CD4-positive, CD25-positive, alpha-beta regulatory T cell (primary cell): ENCODE data around the gene SEMA6B. TPM values are rescaled to one million over a fixed set of nuclear protein-coding genes. Genes with fewer than 3 reads are reported as not detected.

Source experiments
- ATAC-seq, 2 donors: fragments of 150-1000 bp; cut with Tn5 transposase; one replicate each; pipeline ENCODE4 v1.10.0; 2021; ENCODE audit warnings: low read depth in 2 of 2, moderate number of reproducible peaks in 2 of 2, moderate library complexity in 1 of 2
- DNase-seq, 3 donors: peaks; one replicate each; pipeline versions ENCODE4 v3.0.0 to v3.0.0-alpha.2; 2012 to 2022; ENCODE audit warnings: mixed read lengths in 1 of 3
- H3K27ac ChIP-seq: one replicate; pipeline ENCODE4 v1.7.0; 2013; ENCODE audit warnings: mild to moderate bottlenecking, low read length; ENCODE audit not compliant: insufficient read depth, poor library complexity, severe bottlenecking
- H3K27me3 ChIP-seq: one replicate; pipeline ENCODE4 v1.7.0; 2013; ENCODE audit warnings: low read length; ENCODE audit not compliant: control insufficient read depth, insufficient read depth
- H3K36me3 ChIP-seq: one replicate; pipeline ENCODE4 v1.7.0; 2013; ENCODE audit warnings: mild to moderate bottlenecking, low read length, moderate library complexity; ENCODE audit not compliant: control insufficient read depth, insufficient read depth
- H3K4me1 ChIP-seq: 2 replicates; pipeline ENCODE4 v1.7.0; 2013; ENCODE audit warnings: mild to moderate bottlenecking, low read length; ENCODE audit not compliant: insufficient read depth, control insufficient read depth, poor library complexity, severe bottlenecking
- H3K4me3 ChIP-seq: one replicate; pipeline ENCODE4 v1.7.0; 2013; ENCODE audit warnings: low read depth, mild to moderate bottlenecking, low read length, moderate library complexity
- H3K9me3 ChIP-seq, 2 experiments: 1 replicate in 1 of 2; 2 replicates in 1 of 2; pipeline ENCODE4 v1.7.0; 2013; ENCODE audit warnings: low read length in 2 of 2, mild to moderate bottlenecking in 1 of 2, moderate library complexity in 1 of 2; ENCODE audit not compliant: control insufficient read depth in 2 of 2
- H3K27ac Mint-ChIP-seq, 3 donors: one replicate each; pipeline ENCODE4 v1.8.0; 2020 to 2022; ENCODE audit warnings: mild to moderate bottlenecking in 3 of 3, mixed read lengths in 3 of 3, moderate library complexity in 2 of 3
- H3K27me3 Mint-ChIP-seq: one replicate; pipeline ENCODE4 v1.8.0; 2022; ENCODE audit warnings: mild to moderate bottlenecking, mixed read lengths
- H3K36me3 Mint-ChIP-seq: one replicate; pipeline ENCODE4 v1.8.0; 2020; ENCODE audit warnings: mixed read lengths
- H3K4me1 Mint-ChIP-seq, 4 donors: one replicate each; pipeline ENCODE4 v1.8.0; 2020 to 2022; ENCODE audit warnings: mixed read lengths in 4 of 4, mild to moderate bottlenecking in 1 of 4
- H3K4me3 Mint-ChIP-seq, 4 donors: one replicate each; pipeline ENCODE4 v1.8.0; 2020 to 2022; ENCODE audit warnings: mild to moderate bottlenecking in 4 of 4, mixed read lengths in 4 of 4, moderate library complexity in 3 of 4
- H3K9me3 Mint-ChIP-seq, 7 donors: one replicate each; pipeline ENCODE4 v1.8.0; 2020 to 2022; ENCODE audit warnings: mixed read lengths in 7 of 7, mild to moderate bottlenecking in 3 of 7, moderate library complexity in 2 of 7
- polyA plus RNA-seq, 4 donors: library from polyadenylated mRNA; unstranded; fragments of 300-500 nt; fragmentation: Illumina TruSeq; gene quantifications; one replicate each; pipeline ENCODE4 v1.2.3, GENCODE V29; 2021
- total RNA-seq: library from RNA; stranded (reverse); gene quantifications from one replicate; pipeline ENCODE4 v1.2.3, GENCODE V29; 2022

Gene SEMA6B
- total and polyA plus RNA-seq, 5 donors from 2014 or later = not detected

GRCh38 chr19:4504891-4505569, 54.5 kb downstream of the SEMA6B start:
- no peaks in the 10 kb centered on the region for H3K27me3 Mint-ChIP-seq
- Histone ChIP-seq H3K27ac (no peak overlapping the region), H3K4me3 (no peak overlapping the region), H3K36me3 (peaks cover 5% of the 10 kb centered on the region), H3K9me3 (no peaks in the 10 kb centered on the region), H3K4me1 (no peaks in the 10 kb centered on the region), H3K27me3 (no peaks in the 10 kb centered on the region)
- no peaks in the 10 kb centered on the region for H3K4me1 Mint-ChIP-seq
- peaks cover 12% of the 10 kb centered on the region for H3K36me3 Mint-ChIP-seq
- H3K4me3 Mint-ChIP-seq = no peak overlapping the region
- no peak overlapping the region for H3K27ac Mint-ChIP-seq
- H3K9me3 Mint-ChIP-seq = peaks cover 0 to 2% (median 0%) of the 10 kb centered on the region in 7 donors
- ATAC-seq = no peak
- no peak for DNase-seq

- ATAC-seq (no peak), DNase-seq (no peak)
- Histone ChIP-seq H3K36me3 (peaks cover 5% of the 10 kb centered on the region), H3K4me3 (no peak overlapping the region), H3K9me3 (no peaks in the 10 kb centered on the region), H3K27me3 (no peaks in the 10 kb centered on the region), H3K4me1 (no peaks in the 10 kb centered on the region), H3K27ac (no peak overlapping the region)
- H3K4me3 Mint-ChIP-seq = no peak overlapping the region
- H3K4me1 Mint-ChIP-seq = no peaks in the 10 kb centered on the region
- no peak overlapping the region for H3K27ac Mint-ChIP-seq
- H3K27me3 Mint-ChIP-seq = no peaks in the 10 kb centered on the region
- peaks cover 0 to 2% (median 0%) of the 10 kb centered on the region in 7 donors for H3K9me3 Mint-ChIP-seq
- peaks cover 12% of the 10 kb centered on the region for H3K36me3 Mint-ChIP-seq
Measured at GRCh38 chr19:4504297-4504701, 55.2 kb downstream of the SEMA6B start.

- H3K4me1 Mint-ChIP-seq = no peaks in the 10 kb centered on the region
- peaks cover 0 to 2% (median 0%) of the 10 kb centered on the region in 7 donors for H3K9me3 Mint-ChIP-seq
- ATAC-seq (no peak), DNase-seq (no peak)
- Histone ChIP-seq H3K9me3 (no peaks in the 10 kb centered on the region), H3K4me3 (no peak overlapping the region), H3K4me1 (no peaks in the 10 kb centered on the region), H3K36me3 (peaks cover 7% of the 10 kb centered on the region), H3K27me3 (no peaks in the 10 kb centered on the region), H3K27ac (no peak overlapping the region)
- H3K27ac Mint-ChIP-seq = no peak overlapping the region
- no peaks in the 10 kb centered on the region for H3K27me3 Mint-ChIP-seq
- no peak overlapping the region for H3K4me3 Mint-ChIP-seq
- H3K36me3 Mint-ChIP-seq = peaks cover 12% of the 10 kb centered on the region
Measured at GRCh38 chr19:4503825-4504170, 55.7 kb downstream of the SEMA6B start.

- peaks cover 12% of the 10 kb centered on the region for H3K36me3 ChIP-seq
Measured at GRCh38 chr19:4503132-4503824, 56.2 kb downstream of the SEMA6B start.

GRCh38 chr19:4502282-4503131, 57.0 kb downstream of the SEMA6B start:
- Mint-ChIP-seq H3K9me3 (peaks cover 0 to 2% (median 0%) of the 10 kb centered on the region in 7 donors), H3K4me3 (no peak overlapping the region), H3K27me3 (no peaks in the 10 kb centered on the region), H3K36me3 (peaks cover 12% of the 10 kb centered on the region), H3K4me1 (no peaks in the 10 kb centered on the region), H3K27ac (no peak overlapping the region)
- no peak for ATAC-seq
- DNase-seq = no peak
- Histone ChIP-seq H3K27me3 (no peaks in the 10 kb centered on the region), H3K4me3 (no peak overlapping the region), H3K4me1 (no peaks in the 10 kb centered on the region), H3K9me3 (no peaks in the 10 kb centered on the region), H3K36me3 (peaks cover 20% of the 10 kb centered on the region), H3K27ac (no peak overlapping the region)

More at GRCh38 chr19:4503132-4503824, 56.2 kb downstream of the SEMA6B start:
- no peak overlapping the region for H3K4me3 Mint-ChIP-seq
- H3K9me3 Mint-ChIP-seq = peaks cover 0 to 2% (median 0%) of the 10 kb centered on the region in 7 donors
- no peaks in the 10 kb centered on the region for H3K4me1 Mint-ChIP-seq
- no peaks in the 10 kb centered on the region for H3K27me3 Mint-ChIP-seq
- no peak overlapping the region for H3K27ac Mint-ChIP-seq
- Histone ChIP-seq H3K4me1 (no peaks in the 10 kb centered on the region), H3K27me3 (no peaks in the 10 kb centered on the region), H3K27ac (no peak overlapping the region), H3K9me3 (no peaks in the 10 kb centered on the region), H3K4me3 (no peak overlapping the region)
- H3K36me3 Mint-ChIP-seq = peaks cover 12% of the 10 kb centered on the region
- no peak for ATAC-seq
- no peak for DNase-seq

DNA sequence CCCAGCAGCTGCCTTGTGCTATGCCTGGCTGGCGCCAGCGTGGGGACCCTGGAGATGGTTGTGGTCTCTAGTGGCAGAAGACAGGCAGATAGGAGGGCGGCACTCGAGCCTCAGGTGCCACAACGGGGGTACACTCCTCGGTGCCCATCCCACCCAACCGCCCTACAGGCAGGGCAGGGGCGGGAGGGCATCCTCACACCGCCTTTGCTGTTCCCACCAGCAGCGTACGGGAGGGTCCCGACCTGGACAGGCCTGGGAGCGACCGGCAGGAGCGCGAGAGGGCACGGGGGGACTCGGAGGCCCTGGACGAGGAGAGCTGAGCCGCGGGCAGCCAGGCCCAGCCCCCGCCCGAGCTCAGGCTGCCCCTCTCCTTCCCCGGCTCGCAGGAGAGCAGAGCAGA, 57.8 kb downstream of the SEMA6B start:
- Histone ChIP-seq H3K27me3 (no peaks in the 10 kb centered on the region), H3K4me1 (no peaks in the 10 kb centered on the region), H3K4me3 (no peak overlapping the region), H3K9me3 (no peaks in the 10 kb centered on the region), H3K27ac (no peak overlapping the region), H3K36me3 (peaks cover 22% of the 10 kb centered on the region)
- no peak overlapping the region for H3K4me3 Mint-ChIP-seq
- no peak for DNase-seq
- H3K36me3 Mint-ChIP-seq = peaks cover 11% of the 10 kb centered on the region
- no peak overlapping the region for H3K27ac Mint-ChIP-seq
- H3K27me3 Mint-ChIP-seq = no peaks in the 10 kb centered on the region
- H3K9me3 Mint-ChIP-seq = peaks cover 0 to 2% (median 0%) of the 10 kb centered on the region in 7 donors
- no peak for ATAC-seq
- H3K4me1 Mint-ChIP-seq = no peaks in the 10 kb centered on the region

GRCh38 chr19:4500841-4501591, 58.5 kb downstream of the SEMA6B start:
- peaks cover 28% of the 10 kb centered on the region for H3K36me3 ChIP-seq
- Mint-ChIP-seq H3K36me3 (peaks cover 4% of the 10 kb centered on the region), H3K4me3 (no peak overlapping the region), H3K27me3 (no peaks in the 10 kb centered on the region), H3K9me3 (no peaks in the 10 kb centered on the region), H3K27ac (no peak overlapping the region), H3K4me1 (no peaks in the 10 kb centered on the region)
- no peaks in the 10 kb centered on the region for H3K27me3 ChIP-seq
- no peaks in the 10 kb centered on the region for H3K9me3 ChIP-seq
- no peak overlapping the region for H3K27ac ChIP-seq
- no peak overlapping the region for H3K4me3 ChIP-seq
- DNase-seq (no peak), ATAC-seq (no peak)
- no peaks in the 10 kb centered on the region for H3K4me1 ChIP-seq
